Smooth muscle cell (in vitro differentiated cells): ENCODE measurements around the gene EGFLAM. TPM values are rescaled to one million over a fixed set of nuclear protein-coding genes. Genes with fewer than 3 reads are reported as not detected.
A peak's percentile ranks its signal among the peaks of the same experiment; 100 is the strongest.

Experiments used
- DNase-seq: peaks from one replicate; lab custom pipeline; 2025; ENCODE audit not compliant: unreplicated experiment; lab: John Stamatoyannopoulos, UW
- H2AFZ ChIP-seq: fragments of 200-600 bp; sonication (generic); 2 replicates; pipeline ENCODE4 v1.6.0; 2016; ENCODE audit warnings: antibody characterized with exemption, low read depth, mild to moderate bottlenecking
- H3F3A ChIP-seq: fragments of 200-600 bp; sonication (generic); 2 replicates; pipeline ENCODE4 v1.6.0; 2017; ENCODE audit warnings: antibody characterized with exemption, low read depth
- H3K27ac ChIP-seq: fragments of 200-600 bp; sonication (generic); 2 replicates; pipeline ENCODE4 v1.5.1; 2016; ENCODE audit warnings: low read depth, mild to moderate bottlenecking
- H3K27me3 ChIP-seq: fragments of 200-600 bp; sonication (generic); 2 replicates; pipeline ENCODE4 v1.6.1; 2016; ENCODE audit warnings: low read depth, mild to moderate bottlenecking
- H3K36me3 ChIP-seq: fragments of 200-600 bp; sonication (generic); 2 replicates; pipeline ENCODE4 v1.5.1; 2016; ENCODE audit warnings: low read depth
- H3K4me1 ChIP-seq: fragments of 200-600 bp; sonication (generic); 2 replicates; pipeline ENCODE4 v1.5.1; 2016; ENCODE audit warnings: low read depth
- H3K4me2 ChIP-seq: fragments of 200-600 bp; sonication (generic); 2 replicates; pipeline ENCODE4 v1.6.0; 2016; ENCODE audit warnings: mild to moderate bottlenecking
- H3K4me3 ChIP-seq: fragments of 200-600 bp; sonication (generic); 2 replicates; pipeline ENCODE4 v1.5.1; 2016; ENCODE audit warnings: mild to moderate bottlenecking
- H3K79me2 ChIP-seq: fragments of 200-600 bp; sonication (generic); 2 replicates; pipeline ENCODE4 v1.6.0; 2016; ENCODE audit warnings: low read depth, mild to moderate bottlenecking
- H3K9ac ChIP-seq: fragments of 200-600 bp; sonication (generic); 2 replicates; pipeline ENCODE4 v1.6.0; 2016; ENCODE audit warnings: low read depth
- H3K9me3 ChIP-seq: fragments of 200-600 bp; sonication (generic); replicated peaks from 2 replicates; pipeline ENCODE4 v1.5.1; 2016; ENCODE audit warnings: low read depth
- H4K20me1 ChIP-seq: fragments of 200-600 bp; sonication (generic); 2 replicates; pipeline ENCODE4 v1.6.0; 2016; ENCODE audit warnings: low read depth
- CTCF ChIP-seq: fragments of 200-600 bp; sonication (generic); IDR thresholded peaks from 2 replicates; pipeline ENCODE4 v1.5.1; 2017; ENCODE audit warnings: borderline replicate concordance, mild to moderate bottlenecking, antibody characterized with exemption; ENCODE audit not compliant: insufficient read depth, poor library complexity, severe bottlenecking
- WGBS: methylation state at CpG from one replicate; pipeline ENCODE4 v1.1.7; 2016; ENCODE audit warnings: low lambda C conversion rate; 5-methylcytosine and 5-hydroxymethylcytosine counted together
- polyA plus RNA-seq: library from polyadenylated mRNA; unstranded; fragments of >200 nt; fragmentation: Nextera tagmentation; extraction: Ambion mirVana; gene quantifications from 2 replicates; pipeline ENCODE4 v1.2.1, GENCODE V29; 2016
- total RNA-seq: library from RNA; depleted of rRNA; stranded (reverse); fragments of >200 nt; gene quantifications from 2 replicates; pipeline ENCODE4 v1.2.3, GENCODE V29; 2014

Gene EGFLAM
- total and polyA plus RNA-seq, 2 experiments from 2014 or later, result 103 to 194 TPM

DNA sequence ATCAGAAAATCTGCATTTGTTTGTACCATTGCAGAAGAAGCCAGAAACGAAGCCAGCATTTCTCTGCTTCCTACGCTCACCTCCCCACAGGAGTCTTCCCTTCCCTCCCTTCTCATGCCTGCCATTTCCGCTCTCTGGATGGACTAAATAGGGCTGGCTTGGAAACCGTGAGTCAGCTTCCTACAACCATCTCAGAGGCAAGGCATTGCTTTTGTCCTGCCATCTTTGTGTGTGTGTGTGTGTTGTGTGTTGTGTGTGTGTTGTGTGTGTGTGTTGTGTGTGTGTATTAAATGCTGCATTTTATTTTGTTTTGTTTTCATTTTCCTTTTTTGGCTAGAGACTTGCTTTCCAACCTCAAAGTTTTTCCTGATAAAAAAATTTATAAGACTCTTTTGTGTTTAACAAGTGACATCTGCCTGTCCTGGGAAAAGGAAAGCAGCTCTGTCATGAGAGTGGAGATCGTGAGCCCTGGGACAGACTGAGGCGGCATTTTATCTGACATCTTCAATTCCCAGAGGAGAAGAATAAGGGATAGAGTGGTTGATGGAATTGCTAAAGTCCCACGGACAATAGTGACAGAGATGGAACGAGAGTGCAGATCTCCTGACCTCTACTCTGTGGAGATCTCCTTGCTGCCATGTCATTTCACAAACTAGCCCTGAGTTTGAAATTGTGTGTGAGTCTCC, 7.5 kb upstream of the EGFLAM start:
- Histone ChIP-seq H3K4me2 (peak overlapping the region; percentile 11), H3K9ac (no peak overlapping the region), H3K27me3 (no peaks in the 10 kb centered on the region), H3K36me3 (no peaks in the 10 kb centered on the region), H3K9me3 (no peaks in the 10 kb centered on the region), H3F3A (peaks cover 15% of the 10 kb centered on the region), H3K27ac (peak overlapping the region; percentile 94), H3K79me2 (no peaks in the 10 kb centered on the region), H3K4me1 (peaks cover 11% of the 10 kb centered on the region), H4K20me1 (no peaks in the 10 kb centered on the region), H3K4me3 (no peak overlapping the region), H2AFZ (no peak overlapping the region)
- no peak for DNase-seq
- WGBS, result 50% methylated on average over 8 of the region's 8 CpGs
- TF ChIP-seq CTCF, result no peak

DNA sequence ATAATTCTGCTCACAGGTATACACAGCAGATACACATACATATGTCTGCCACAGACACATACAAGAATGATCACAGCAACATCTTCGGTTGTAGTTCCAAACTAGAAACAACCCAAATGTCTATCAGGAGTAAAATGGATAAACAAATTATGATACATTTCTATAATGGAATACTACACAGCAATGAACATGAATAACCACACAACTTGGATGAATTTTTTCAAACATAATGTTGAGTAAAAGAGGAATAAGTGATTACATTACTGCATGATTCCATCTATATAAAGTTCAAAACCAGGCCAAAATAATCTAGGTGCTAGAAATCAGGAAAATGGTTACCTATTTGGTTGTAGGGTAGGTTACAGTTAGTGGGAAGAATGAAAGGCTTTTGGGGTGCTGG, 4.6 kb upstream of the EGFLAM start:
- Histone ChIP-seq H3K79me2 (peaks cover 10% of the 10 kb centered on the region), H3F3A (peaks cover 23% of the 10 kb centered on the region), H3K36me3 (no peaks in the 10 kb centered on the region), H3K27ac (no peak overlapping the region), H3K9ac (no peak overlapping the region), H2AFZ (no peak overlapping the region), H4K20me1 (no peaks in the 10 kb centered on the region), H3K4me3 (no peak overlapping the region), H3K27me3 (no peaks in the 10 kb centered on the region), H3K4me1 (peaks cover 21% of the 10 kb centered on the region), H3K9me3 (no peaks in the 10 kb centered on the region), H3K4me2 (no peak overlapping the region)
- WGBS, result 90% methylated on average over 1 of the region's 1 CpG
- no peak for TF ChIP-seq CTCF
- no peak for DNase-seq

DNA sequence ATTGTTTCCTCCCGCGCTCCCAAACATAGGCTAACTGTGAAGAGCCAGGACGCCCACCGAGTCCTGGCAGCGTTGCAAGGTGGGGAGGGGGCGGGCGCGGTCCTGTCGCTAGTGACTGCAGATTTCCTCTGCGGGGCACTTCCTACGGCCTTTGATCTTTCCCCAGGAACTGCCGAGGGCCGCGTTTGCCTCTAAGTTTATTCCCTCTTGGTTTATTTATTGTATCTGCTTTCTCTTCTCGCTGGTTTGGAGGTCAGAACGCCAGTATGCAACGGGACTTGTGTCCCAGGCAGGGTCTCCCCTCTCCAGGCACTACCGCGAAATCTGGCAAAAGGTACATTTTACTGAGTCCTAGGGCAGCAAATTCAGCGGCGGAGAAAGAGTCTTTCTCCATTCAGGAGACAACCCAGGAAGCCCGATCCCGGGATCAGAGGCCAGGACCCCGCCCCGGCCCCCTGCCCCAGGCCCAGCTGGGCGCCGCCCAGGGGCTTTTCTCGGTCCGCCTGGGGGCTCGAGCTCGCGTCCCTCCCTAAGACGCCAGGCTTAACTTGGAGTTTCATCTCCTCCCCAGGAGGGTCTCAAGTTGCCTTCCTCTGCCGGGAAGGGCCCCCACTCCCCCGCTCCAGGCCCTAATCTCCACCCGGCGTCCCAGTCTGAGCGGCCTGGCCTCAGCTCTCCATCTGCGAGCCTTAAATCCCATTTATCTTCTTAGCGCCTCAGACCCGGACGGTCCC, 884 bp upstream of the EGFLAM start:
- Histone ChIP-seq H4K20me1 (no peaks in the 10 kb centered on the region), H3K27me3 (no peaks in the 10 kb centered on the region), H3K36me3 (no peaks in the 10 kb centered on the region), H3K4me1 (peaks cover 23% of the 10 kb centered on the region), H3K9ac (peak overlapping the region; percentile 56), H3K4me3 (peak overlapping the region; percentile 71), H3K4me2 (peak overlapping the region; percentile 85), H3K27ac (peak overlapping the region; percentile 59), H3K79me2 (peaks cover 47% of the 10 kb centered on the region), H3F3A (peaks cover 12% of the 10 kb centered on the region), H3K9me3 (no peaks in the 10 kb centered on the region), H2AFZ (peak overlapping the region; percentile 40)
- 2% methylated on average over 42 of the region's 42 CpGs for WGBS
- DNase-seq, result no peak
- no peak for TF ChIP-seq CTCF
